Liver (tissue), 9 donors: ENCODE data around the gene CHSY1. TPM values are rescaled to one million over a fixed set of nuclear protein-coding genes. Genes with fewer than 3 reads are reported as not detected.
A peak's percentile ranks its signal among the peaks of the same experiment; 100 is the strongest.

ENCODE experiments used
- DNase-seq: peaks from one replicate; pipeline ENCODE4 v3.0.0-alpha.2; 2017; ENCODE audit warnings: low spot score
- H3K27ac ChIP-seq, 2 donors: one replicate each; pipeline ENCODE4 v1.7.0; 2013; ENCODE audit warnings: inconsistent platforms in 2 of 2, low read length in 2 of 2, control low read depth in 1 of 2, low read depth in 1 of 2, mild to moderate bottlenecking in 1 of 2
- H3K27me3 ChIP-seq, 4 donors: one replicate each; pipeline versions ENCODE4 v1.6.1 to v1.7.0; 2013; ENCODE audit warnings: low read length in 3 of 4, inconsistent platforms in 1 of 4, mild to moderate bottlenecking in 1 of 4, moderate library complexity in 1 of 4; ENCODE audit not compliant: control insufficient read depth in 4 of 4, insufficient read depth in 4 of 4
- H3K36me3 ChIP-seq, 4 donors: one replicate each; pipeline versions ENCODE4 v1.6.1 to v1.7.0; 2013; ENCODE audit warnings: low read length in 3 of 4, mild to moderate bottlenecking in 3 of 4, low read depth in 1 of 4, moderate library complexity in 1 of 4; ENCODE audit not compliant: control insufficient read depth in 4 of 4, insufficient read depth in 3 of 4
- H3K4me1 ChIP-seq, 4 donors: one replicate each; pipeline versions ENCODE4 v1.6.1 to v1.7.0; 2013; ENCODE audit warnings: low read length in 3 of 4, mild to moderate bottlenecking in 3 of 4, moderate library complexity in 1 of 4; ENCODE audit not compliant: control insufficient read depth in 4 of 4, insufficient read depth in 4 of 4
- H3K4me3 ChIP-seq, 3 donors: one replicate each; pipeline versions ENCODE4 v1.6.1 to v1.7.0; 2013; ENCODE audit warnings: low read length in 3 of 3, control low read depth in 1 of 3, low read depth in 1 of 3, mild to moderate bottlenecking in 1 of 3
- H3K9ac ChIP-seq, 2 donors: one replicate each; pipeline ENCODE4 v1.7.0; 2013; ENCODE audit warnings: low read length in 2 of 2, mild to moderate bottlenecking in 2 of 2, moderate library complexity in 2 of 2, control low read depth in 1 of 2, low read depth in 1 of 2
- H3K9me3 ChIP-seq, 4 donors: one replicate each; pipeline versions ENCODE4 v1.6.1 to v1.7.0; 2013; ENCODE audit warnings: low read length in 3 of 4; ENCODE audit not compliant: control insufficient read depth in 4 of 4
- ATF3 ChIP-seq: IDR thresholded peaks from 2 replicates; pipeline ENCODE4 v1.6.1; 2016; ENCODE audit warnings: antibody characterized with exemption
- CTCF ChIP-seq: fragments of 150-350 bp; IDR thresholded peaks from 2 replicates; pipeline ENCODE4 v1.5.1; 2017; ENCODE audit warnings: improper control_type of control experiment, low read depth, low read length; ENCODE audit not compliant: missing input control
- FOXA1 ChIP-seq: IDR thresholded peaks from 2 replicates; pipeline ENCODE4 v1.6.1; 2016; ENCODE audit warnings: antibody characterized with exemption
- FOXA2 ChIP-seq: IDR thresholded peaks from 2 replicates; pipeline ENCODE4 v1.6.1; 2016; ENCODE audit warnings: antibody characterized with exemption
- GABPA ChIP-seq, 2 donors: IDR thresholded peaks in 1 of 2; conservative IDR thresholded peaks in 1 of 2; 2 replicates each; pipeline ENCODE4 v1.6.1; 2016; ENCODE audit warnings: antibody characterized with exemption in 2 of 2, mild to moderate bottlenecking in 1 of 2, moderate library complexity in 1 of 2
- HNF4A ChIP-seq, 2 donors: conservative IDR thresholded peaks; 2 replicates each; pipeline ENCODE4 v1.6.1; 2016; ENCODE audit warnings: antibody characterized with exemption in 2 of 2, mild to moderate bottlenecking in 2 of 2
- JUND ChIP-seq, 2 donors: IDR thresholded peaks; 2 replicates each; pipeline ENCODE4 v1.6.1; 2016; ENCODE audit warnings: antibody characterized with exemption in 2 of 2
- MAX ChIP-seq: IDR thresholded peaks from 2 replicates; pipeline ENCODE4 v1.6.1; 2016; ENCODE audit warnings: antibody characterized with exemption
- NR2F2 ChIP-seq: IDR thresholded peaks from 2 replicates; pipeline ENCODE4 v1.6.1; 2016; ENCODE audit warnings: antibody characterized with exemption
- REST ChIP-seq: IDR thresholded peaks from 2 replicates; pipeline ENCODE4 v1.6.1; 2016; ENCODE audit warnings: antibody characterized with exemption, mild to moderate bottlenecking
- RXRA ChIP-seq, 2 donors: IDR thresholded peaks; 2 replicates each; pipeline ENCODE4 v1.6.1; 2017 to 2018; ENCODE audit warnings: antibody characterized with exemption in 2 of 2, mild to moderate bottlenecking in 1 of 2
- SP1 ChIP-seq: IDR thresholded peaks from 2 replicates; pipeline ENCODE4 v1.6.1; 2018; ENCODE audit warnings: antibody characterized with exemption, mild to moderate bottlenecking
- TAF1 ChIP-seq: conservative IDR thresholded peaks from 2 replicates; pipeline ENCODE4 v1.6.1; 2016; ENCODE audit warnings: antibody characterized with exemption, mild to moderate bottlenecking
- ZBTB33 ChIP-seq: IDR thresholded peaks from 2 replicates; pipeline ENCODE4 v1.6.1; 2016; ENCODE audit warnings: antibody characterized with exemption
- WGBS: extraction: QIAGEN DNeasy Blood & Tissue Kit; methylation state at CpG from one replicate; pipeline ENCODE4 v1.1.7; 2013; 5-methylcytosine and 5-hydroxymethylcytosine counted together
- polyA plus RNA-seq, 2 donors: library from polyadenylated mRNA; stranded (reverse) in 1 of 2; unstranded in 1 of 2; fragments of 200-250 nt in 1 of 2; fragments of >200 nt in 1 of 2; fragmentation: Nextera tagmentation in 1 of 2; extraction: Ambion mirVana in 1 of 2; gene quantifications; one replicate each; pipeline versions ENCODE4 v1.2.1 to v1.2.3, GENCODE V29; 2013 to 2015
- total RNA-seq, 2 donors: library from RNA; depleted of rRNA; stranded (reverse); fragments of >200 nt; gene quantifications; one replicate each; pipeline ENCODE4 v1.2.3, GENCODE V29; 2014
- donor health status: healthy.
- donor health status: healthy.
- donor health status: healthy.
- donor health status: healthy.
- donor health status: healthy.

CHSY1 gene
- total and polyA plus RNA-seq, 4 donors, result 1.4 to 12.3 (median 6.6) TPM

GRCh38 chr15:101252836-101253235 lies 988 bp upstream of the CHSY1 start:
- no peaks in the 10 kb centered on the region for H3K9me3 ChIP-seq
- DNase-seq, result no peak
- TF ChIP-seq RXRA (IDR thresholded peaks at IDR 0.05), result no peak
- no peak for TF ChIP-seq ZBTB33
- TF ChIP-seq FOXA1, result no peak
- TF ChIP-seq GABPA (IDR thresholded peaks at IDR 0.05 in 1 of 2, conservative IDR thresholded peaks at IDR 0.05 in 1 of 2), result no peak
- no peak for TF ChIP-seq SP1
- TF ChIP-seq ATF3, result no peak
- TF ChIP-seq TAF1, result no peak
- no peak for TF ChIP-seq MAX
- TF ChIP-seq NR2F2, result no peak
- no peak for TF ChIP-seq FOXA2
- no peak for TF ChIP-seq CTCF
- no peak for TF ChIP-seq JUND (IDR thresholded peaks at IDR 0.05)
- peak overlapping the region in 2 of 3 donors; percentile 69 to 95 for H3K4me3 ChIP-seq
- peak overlapping the region; percentile 45 to 56 for H3K9ac ChIP-seq
- H3K27me3 ChIP-seq, result no peaks in the 10 kb centered on the region
- H3K4me1 ChIP-seq, result peaks cover 3 to 21% (median 10%) of the 10 kb centered on the region in 4 donors
- peak overlapping the region; percentile 67 to 70 for H3K27ac ChIP-seq
- 58% methylated on average over 3 of the region's 3 CpGs for WGBS
- no peaks in the 10 kb centered on the region for H3K36me3 ChIP-seq

GRCh38 chr15:101250873-101251829 lies 697 bp downstream of the CHSY1 start:
- Histone ChIP-seq H3K4me1 (peaks cover 3 to 21% (median 10%) of the 10 kb centered on the region in 4 donors), H3K4me3 (peak overlapping the region; percentile 58 to 95 (median 64)), H3K36me3 (no peaks in the 10 kb centered on the region), H3K9me3 (no peaks in the 10 kb centered on the region), H3K27me3 (no peaks in the 10 kb centered on the region), H3K27ac (peak overlapping the region; percentile 65 to 74), H3K9ac (peak overlapping the region; percentile 37 to 74)
- no peak for DNase-seq
- WGBS, result under 1% methylated on average over 150 of the region's 150 CpGs
- TF ChIP-seq HNF4A (conservative IDR thresholded peaks at IDR 0.05) (peak in 1 of 2 donors; percentile 14), REST (no peak)
